Ammon's horn (tissue), 1 donor: ENCODE data around the gene TMEM203.
A peak's percentile ranks its signal among the peaks of the same experiment; 100 is the strongest.

Source experiments
- DNase-seq: peaks from one replicate; pipeline ENCODE4 v3.0.0-alpha.2; 2016; ENCODE audit warnings: low spot score

Gene TMEM203

GRCh38 chr9:137198051-137198901, 7.2 kb downstream of the TMEM203 start:
- no peak for DNase-seq

- no peak for DNase-seq
Measured at GRCh38 chr9:137195525-137196220, 9.8 kb downstream of the TMEM203 start.

GRCh38 chr9:137194909-137195308, 10.5 kb downstream of the TMEM203 start:
- DNase-seq, result no peak

GRCh38 chr9:137194388-137194787, 11.1 kb downstream of the TMEM203 start:
- DNase-seq, result peak; percentile 93

- DNase-seq, result no peak
Measured at GRCh38 chr9:137193771-137194170, 11.7 kb downstream of the TMEM203 start.

GRCh38 chr9:137192859-137193258, 12.6 kb downstream of the TMEM203 start:
- no peak for DNase-seq

GRCh38 chr9:137192448-137192780, 13.0 kb downstream of the TMEM203 start:
- DNase-seq, result no peak

GRCh38 chr9:137191691-137192447, 13.6 kb downstream of the TMEM203 start:
- DNase-seq, result peak; percentile 84

GRCh38 chr9:137191245-137191644, 14.2 kb downstream of the TMEM203 start:
- DNase-seq, result no peak

GRCh38 chr9:137190315-137190856, 15.1 kb downstream of the TMEM203 start:
- no peak for DNase-seq

GRCh38 chr9:137189297-137190295, 15.9 kb downstream of the TMEM203 start:
- DNase-seq, result no peak

GRCh38 chr9:137188490-137189296, 16.8 kb downstream of the TMEM203 start, which contains the start of the genes ANAPC2 and SSNA1:
Gene ANAPC2, minus strand, starts transcription at chr9:137188560. Its CDS starts 28 bp downstream, at chr9:137188532.
Gene SSNA1, plus strand, starts transcription at chr9:137188676. Its CDS starts 51 bp downstream, at chr9:137188727.
- DNase-seq, result peak; percentile 94

GRCh38 chr9:137188086-137188489, 17.4 kb downstream of the TMEM203 start:
- no peak for DNase-seq

- DNase-seq, result no peak
Measured at GRCh38 chr9:137187386-137187785, 18.1 kb downstream of the TMEM203 start.

- DNase-seq, result no peak
Measured at GRCh38 chr9:137186385-137186784, 19.1 kb downstream of the TMEM203 start.

GRCh38 chr9:137185921-137186320, 19.5 kb downstream of the TMEM203 start:
- DNase-seq, result no peak

- no peak for DNase-seq
Measured at GRCh38 chr9:137184881-137185660, 20.4 kb downstream of the TMEM203 start.

- no peak for DNase-seq
Measured at GRCh38 chr9:137183980-137184595, 21.4 kb downstream of the TMEM203 start.

GRCh38 chr9:137182836-137183235, 22.6 kb downstream of the TMEM203 start:
- no peak for DNase-seq
